Measurements from ENCODE around the gene RAB8A. TPM values are rescaled to one million over a fixed set of nuclear protein-coding genes. Genes with fewer than 3 reads are reported as not detected.

RAB8A gene
- total and polyA plus RNA-seq, 2 donors from 2014 or later = 38.5 to 75.6 TPM

GRCh38 chr19:16135430-16136127, 23.9 kb downstream of the RAB8A start:
- FAIRE-seq (no peak), DNase-seq (no peak)
- intact Hi-C loops (cut with DNase I) = no loop called here
- Histone ChIP-seq H3K27me3 (ENCODE audit: control insufficient read depth, insufficient read depth, low read length) (no peaks in the 10 kb centered on the region), H3K9me3 (ENCODE audit: control insufficient read depth in 2 of 3, insufficient read depth in 1 of 3, low read length in 3 of 3) (no peaks in the 10 kb centered on the region), H3K9ac (ENCODE audit: low read length in 3 of 3) (no peak overlapping the region), H3K27ac (ENCODE audit: low read depth in 2 of 2, low read length in 2 of 2) (no peak overlapping the region), H3K4me1 (ENCODE audit: control insufficient read depth in 2 of 3, insufficient read depth in 2 of 3, low read depth in 1 of 3, low read length in 3 of 3) (no peaks in the 10 kb centered on the region), H3K36me3 (ENCODE audit: control insufficient read depth in 2 of 3, insufficient read depth in 3 of 3, low read length in 3 of 3) (peaks cover 3 to 22% (median 9%) of the 10 kb centered on the region in 3 donors), H3K4me3 (ENCODE audit: low read length in 3 of 3) (no peak overlapping the region)
- TF ChIP-seq, protein P1, sequence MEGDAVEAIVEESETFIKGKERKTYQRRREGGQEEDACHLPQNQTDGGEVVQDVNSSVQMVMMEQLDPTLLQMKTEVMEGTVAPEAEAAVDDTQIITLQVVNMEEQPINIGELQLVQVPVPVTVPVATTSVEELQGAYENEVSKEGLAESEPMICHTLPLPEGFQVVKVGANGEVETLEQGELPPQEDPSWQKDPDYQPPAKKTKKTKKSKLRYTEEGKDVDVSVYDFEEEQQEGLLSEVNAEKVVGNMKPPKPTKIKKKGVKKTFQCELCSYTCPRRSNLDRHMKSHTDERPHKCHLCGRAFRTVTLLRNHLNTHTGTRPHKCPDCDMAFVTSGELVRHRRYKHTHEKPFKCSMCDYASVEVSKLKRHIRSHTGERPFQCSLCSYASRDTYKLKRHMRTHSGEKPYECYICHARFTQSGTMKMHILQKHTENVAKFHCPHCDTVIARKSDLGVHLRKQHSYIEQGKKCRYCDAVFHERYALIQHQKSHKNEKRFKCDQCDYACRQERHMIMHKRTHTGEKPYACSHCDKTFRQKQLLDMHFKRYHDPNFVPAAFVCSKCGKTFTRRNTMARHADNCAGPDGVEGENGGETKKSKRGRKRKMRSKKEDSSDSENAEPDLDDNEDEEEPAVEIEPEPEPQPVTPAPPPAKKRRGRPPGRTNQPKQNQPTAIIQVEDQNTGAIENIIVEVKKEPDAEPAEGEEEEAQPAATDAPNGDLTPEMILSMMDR (IDR thresholded peaks at IDR 0.05; ENCODE audit: borderline replicate concordance, extremely low read depth, insufficient read depth) = no peak

DNA sequence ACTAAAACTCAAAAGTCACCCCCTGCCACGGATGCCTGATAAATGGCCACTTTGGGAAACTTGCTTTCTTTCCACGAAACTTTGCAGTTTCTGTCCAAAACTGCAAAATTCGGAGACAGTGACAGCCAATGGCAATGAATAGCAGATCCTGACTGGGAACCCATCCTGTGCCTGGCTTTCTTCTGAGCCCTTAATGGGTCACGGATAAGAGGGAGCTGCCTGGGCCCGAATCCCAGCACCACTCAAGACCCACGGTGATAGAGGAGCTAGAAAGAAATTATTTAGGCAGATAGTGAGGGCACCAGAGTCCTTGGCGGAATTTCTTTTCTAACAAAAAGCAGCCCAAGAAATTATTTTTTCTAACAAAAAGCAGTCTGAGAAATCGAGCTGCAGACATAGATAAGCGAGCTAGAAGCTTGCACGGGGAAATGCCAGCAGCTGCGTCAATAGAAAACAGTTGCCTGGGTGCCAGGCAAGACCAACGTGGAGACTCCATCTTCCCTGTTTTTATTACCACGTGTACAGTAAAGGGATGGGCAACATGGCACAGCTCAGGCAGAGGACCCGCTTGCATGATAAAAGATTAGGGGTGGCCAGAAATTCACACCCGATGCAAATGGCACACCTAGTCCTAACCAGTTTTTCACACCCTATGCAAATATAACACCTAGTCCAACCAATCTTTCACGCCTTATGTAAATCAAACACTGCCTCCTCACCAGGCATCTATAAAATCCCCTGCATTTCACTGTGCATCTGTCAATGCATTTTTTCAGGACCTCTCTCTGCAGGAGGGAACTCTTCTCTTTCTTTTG, 24.7 kb downstream of the RAB8A start:
- Histone ChIP-seq H3K27ac (ENCODE audit: low read depth in 2 of 2, low read length in 2 of 2) (no peak overlapping the region), H3K27me3 (ENCODE audit: control insufficient read depth, insufficient read depth, low read length) (no peaks in the 10 kb centered on the region), H3K36me3 (ENCODE audit: control insufficient read depth in 2 of 3, insufficient read depth in 3 of 3, low read length in 3 of 3) (peaks cover 3 to 22% (median 9%) of the 10 kb centered on the region in 3 donors), H3K4me3 (ENCODE audit: low read length in 3 of 3) (no peak overlapping the region), H3K4me1 (ENCODE audit: control insufficient read depth in 2 of 3, insufficient read depth in 2 of 3, low read depth in 1 of 3, low read length in 3 of 3) (no peaks in the 10 kb centered on the region), H3K9ac (ENCODE audit: low read length in 3 of 3) (no peak overlapping the region), H3K9me3 (ENCODE audit: control insufficient read depth in 2 of 3, insufficient read depth in 1 of 3, low read length in 3 of 3) (no peaks in the 10 kb centered on the region)
- DNase-seq (no peak), FAIRE-seq (no peak)
- TF ChIP-seq, protein P1 (IDR thresholded peaks at IDR 0.05; ENCODE audit: borderline replicate concordance, extremely low read depth, insufficient read depth) = no peak
- intact Hi-C loops (cut with DNase I) = no loop called here

GRCh38 chr19:16139752-16140151, 28.1 kb downstream of the RAB8A start:
- FAIRE-seq = no peak
- intact Hi-C loops (cut with DNase I) = no loop called here

More at GRCh38 chr19:16139752-16140151, 28.1 kb downstream of the RAB8A start:
- H3K9ac ChIP-seq (ENCODE audit: low read length in 3 of 3) = no peak overlapping the region
- TF ChIP-seq, protein P1 (IDR thresholded peaks at IDR 0.05; ENCODE audit: borderline replicate concordance, extremely low read depth, insufficient read depth) = no peak
- H3K4me1 ChIP-seq (ENCODE audit: control insufficient read depth in 2 of 3, insufficient read depth in 2 of 3, low read depth in 1 of 3, low read length in 3 of 3) = no peaks in the 10 kb centered on the region
- no peak overlapping the region for H3K27ac ChIP-seq (ENCODE audit: low read depth in 2 of 2, low read length in 2 of 2)
- no peak overlapping the region for H3K4me3 ChIP-seq (ENCODE audit: low read length in 3 of 3)
- no peaks in the 10 kb centered on the region for H3K9me3 ChIP-seq (ENCODE audit: control insufficient read depth in 2 of 3, insufficient read depth in 1 of 3, low read length in 3 of 3)
- no peak for DNase-seq
- H3K36me3 ChIP-seq (ENCODE audit: control insufficient read depth in 2 of 3, insufficient read depth in 3 of 3, low read length in 3 of 3) = no peaks in the 10 kb centered on the region
- H3K27me3 ChIP-seq (ENCODE audit: control insufficient read depth, insufficient read depth, low read length) = no peaks in the 10 kb centered on the region

All from kidney (tissue), 14 donors.